GM21515 (cell line): Measurements from ENCODE around the gene SLC6A6.

ENCODE experiments used
- ATAC-seq: cut with Tn5 transposase; IDR thresholded peaks from one replicate; pipeline ENCODE4 v1.9.1; 2021; ENCODE audit not compliant: unreplicated experiment

SLC6A6 gene

DNA sequence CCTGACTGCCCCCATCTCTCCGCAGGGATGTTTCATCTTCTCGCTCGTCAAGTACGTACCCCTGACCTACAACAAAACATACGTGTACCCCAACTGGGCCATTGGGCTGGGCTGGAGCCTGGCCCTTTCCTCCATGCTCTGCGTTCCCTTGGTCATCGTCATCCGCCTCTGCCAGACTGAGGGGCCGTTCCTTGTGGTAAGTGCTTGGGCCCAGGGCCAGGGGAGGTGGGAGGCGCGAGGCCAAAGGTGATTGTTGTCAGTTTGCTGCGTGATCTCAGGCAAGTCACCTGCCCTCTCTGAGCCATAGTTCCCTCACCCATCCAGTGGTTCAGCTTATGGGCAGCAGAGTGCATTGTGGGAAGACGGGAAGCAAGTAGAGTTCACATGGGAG is 79.2 kb downstream of the SLC6A6 start:
- ATAC-seq: no peak

DNA sequence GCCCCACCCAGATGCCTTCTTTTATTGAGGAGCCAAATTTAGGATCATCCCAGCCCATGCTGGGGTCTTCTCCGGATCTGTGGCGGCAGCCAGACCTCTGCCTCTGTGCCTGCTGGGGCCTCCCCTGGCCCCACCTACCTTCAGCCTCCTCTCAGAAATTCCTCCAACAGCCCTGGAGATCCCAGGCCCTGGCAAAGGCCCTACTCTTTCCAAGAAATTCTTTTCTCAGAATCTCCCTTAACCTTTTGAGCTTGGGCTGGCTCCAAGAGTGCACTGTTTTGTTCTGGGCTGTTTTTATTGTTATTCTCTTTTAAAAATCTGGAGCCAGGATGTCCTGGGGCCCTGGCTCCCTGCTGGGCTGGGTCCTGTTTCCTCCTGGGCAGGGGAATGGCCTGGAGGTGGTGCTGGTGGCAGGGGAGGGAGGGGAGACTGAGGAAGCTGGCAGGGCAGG is 79.9 kb downstream of the SLC6A6 start:
- ATAC-seq: no peak

DNA sequence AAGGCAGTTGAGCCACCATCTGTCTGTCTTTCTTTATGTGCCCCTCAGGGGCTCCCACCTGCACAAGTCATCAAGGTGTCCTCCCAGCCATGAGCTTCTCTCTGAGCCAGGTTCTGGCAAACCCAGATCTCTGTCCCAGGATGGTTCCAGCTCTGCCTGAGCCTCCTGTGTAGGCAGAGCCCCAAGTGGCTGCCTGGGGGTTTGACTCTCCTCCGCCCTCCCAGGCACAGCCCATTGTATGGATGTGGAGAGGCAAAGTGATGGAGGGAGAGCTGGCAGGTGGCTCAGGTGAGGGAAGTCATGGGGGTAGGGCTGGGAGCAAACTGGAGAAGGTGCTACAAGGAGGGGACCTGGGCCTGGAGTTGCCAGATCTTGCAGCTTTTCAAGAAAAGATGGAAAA is 80.9 kb downstream of the SLC6A6 start:
- ATAC-seq: no peak

DNA sequence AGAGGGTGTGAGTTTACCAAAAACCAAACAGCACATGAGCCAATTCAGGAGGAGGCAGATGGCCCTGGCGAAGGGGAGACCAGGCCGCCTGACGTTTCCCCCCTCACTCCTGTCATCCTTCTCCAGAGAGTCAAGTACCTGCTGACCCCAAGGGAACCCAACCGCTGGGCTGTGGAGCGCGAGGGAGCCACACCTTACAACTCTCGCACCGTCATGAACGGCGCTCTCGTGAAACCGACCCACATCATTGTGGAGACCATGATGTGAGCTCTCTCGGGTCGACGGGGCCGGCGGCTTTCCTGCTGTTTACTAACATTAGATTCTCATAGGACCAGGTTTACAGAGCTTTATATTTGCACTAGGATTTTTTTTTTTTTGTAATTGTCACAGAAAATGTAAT is 82.3 kb downstream of the SLC6A6 start:
- no peak for ATAC-seq

DNA sequence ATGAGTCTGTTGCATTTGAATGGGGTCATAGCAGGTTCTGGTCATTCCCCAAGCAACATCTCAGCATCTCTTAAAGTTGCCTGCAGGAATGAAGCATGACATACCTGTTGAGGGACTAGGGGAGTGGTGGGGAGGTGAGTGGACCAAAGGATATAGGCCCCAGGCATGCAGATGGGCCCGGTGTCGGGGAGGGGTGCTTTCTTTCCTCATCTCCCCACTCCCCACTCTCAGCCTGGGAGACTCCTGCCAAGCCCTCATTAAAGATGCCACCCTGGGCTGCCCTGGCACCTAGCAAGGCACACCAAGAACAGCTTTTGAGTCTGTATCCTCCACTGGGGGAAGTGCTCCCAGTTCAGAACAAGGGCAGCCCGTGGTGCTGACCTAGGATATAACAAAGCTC is 83.6 kb downstream of the SLC6A6 start:
- ATAC-seq: peak; percentile 7

DNA sequence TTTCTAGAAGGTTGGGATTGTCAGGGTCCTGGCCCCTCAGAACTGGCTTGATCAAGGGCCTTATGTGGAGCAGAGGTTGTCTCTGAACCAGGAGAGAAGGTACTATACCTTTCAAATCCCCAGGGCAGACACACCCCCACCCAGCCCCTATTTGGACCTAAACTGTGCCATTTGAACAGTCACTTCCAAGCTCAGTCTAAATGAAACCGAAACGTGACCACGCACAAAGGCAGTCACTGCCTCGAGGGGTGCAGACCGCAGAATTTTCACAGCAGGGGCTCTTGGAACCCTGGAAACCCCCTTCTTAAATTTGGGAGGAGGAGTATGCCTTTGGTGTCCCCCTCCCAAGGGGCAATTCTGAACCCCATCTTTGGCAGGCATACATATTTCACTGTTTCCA is 84.1 kb downstream of the SLC6A6 start:
- ATAC-seq: peak; percentile 64

DNA sequence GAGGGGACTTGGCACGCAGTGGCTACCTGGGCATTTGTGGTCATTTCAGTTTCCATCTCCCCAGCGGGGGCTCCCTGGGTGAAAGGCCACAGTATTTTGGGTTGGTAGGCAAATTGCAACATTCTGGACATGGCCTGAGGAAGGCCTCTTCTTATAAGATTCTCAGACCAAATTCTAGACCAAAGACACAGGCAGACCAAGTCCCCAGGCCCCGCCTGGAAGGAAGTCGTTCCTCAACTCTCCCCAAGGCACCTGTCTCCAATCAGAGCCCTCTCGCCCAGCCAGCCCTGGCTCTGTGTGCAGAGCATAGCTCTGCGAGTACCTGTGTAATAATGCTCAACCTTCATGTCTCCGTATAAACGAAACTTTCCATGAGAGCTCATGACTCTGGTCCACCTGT is 84.7 kb downstream of the SLC6A6 start:
- ATAC-seq: no peak

DNA sequence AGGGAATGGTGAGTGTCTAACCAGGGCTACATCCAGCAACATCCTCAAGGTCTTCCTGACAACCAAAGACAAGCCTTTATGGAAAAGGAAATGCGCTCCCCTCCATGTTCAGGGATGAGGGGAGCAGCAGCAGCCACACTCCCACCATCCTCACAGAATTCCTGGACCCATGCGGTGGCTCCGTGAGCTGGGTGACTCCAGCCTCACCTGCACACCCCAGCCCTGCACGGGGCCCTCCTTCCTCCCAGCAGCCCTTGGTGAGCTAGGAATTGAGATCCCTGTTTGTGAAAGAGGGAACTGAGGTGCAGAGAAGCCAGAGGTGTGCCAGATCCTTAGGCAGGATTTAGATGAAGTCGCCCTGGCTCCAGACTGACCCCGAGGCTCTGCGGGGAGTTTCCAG is 85.4 kb downstream of the SLC6A6 start:
- ATAC-seq: no peak

DNA sequence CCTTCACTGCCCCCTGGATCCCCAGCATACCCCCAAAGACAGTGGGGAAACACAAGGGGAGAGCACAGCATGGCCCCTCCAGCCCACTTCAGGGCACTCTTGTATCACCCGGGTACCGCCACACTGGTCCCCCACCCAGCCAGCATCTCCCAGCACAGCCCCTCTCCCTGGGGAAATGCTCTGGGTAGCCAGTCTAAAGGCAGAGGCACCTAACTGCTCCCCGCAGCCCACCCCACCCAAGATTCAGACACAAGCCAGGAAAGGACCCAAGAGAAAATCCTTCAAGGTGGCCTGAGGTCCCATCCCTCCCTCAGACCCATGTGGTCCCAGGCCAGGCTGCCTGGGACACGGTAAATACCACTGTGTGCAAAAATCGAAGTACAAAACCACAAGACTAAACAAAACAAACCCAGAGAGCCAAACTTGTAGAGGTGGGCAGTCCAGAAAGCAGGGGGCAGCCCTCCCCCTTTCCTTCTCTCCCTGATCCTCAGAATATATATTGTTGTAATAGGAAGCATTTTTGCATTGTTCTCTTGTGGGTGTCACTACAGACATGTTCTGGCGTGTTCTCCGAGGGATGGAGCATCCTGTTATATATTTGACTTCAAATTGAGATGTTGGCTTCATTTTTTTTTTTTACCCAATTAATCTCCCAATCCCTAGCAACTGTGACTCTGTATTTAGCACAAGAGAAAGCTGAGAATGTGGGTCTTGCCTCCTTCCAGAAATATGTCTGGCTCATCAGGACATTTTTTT is 86.1 kb downstream of the SLC6A6 start:
- no peak for ATAC-seq

DNA sequence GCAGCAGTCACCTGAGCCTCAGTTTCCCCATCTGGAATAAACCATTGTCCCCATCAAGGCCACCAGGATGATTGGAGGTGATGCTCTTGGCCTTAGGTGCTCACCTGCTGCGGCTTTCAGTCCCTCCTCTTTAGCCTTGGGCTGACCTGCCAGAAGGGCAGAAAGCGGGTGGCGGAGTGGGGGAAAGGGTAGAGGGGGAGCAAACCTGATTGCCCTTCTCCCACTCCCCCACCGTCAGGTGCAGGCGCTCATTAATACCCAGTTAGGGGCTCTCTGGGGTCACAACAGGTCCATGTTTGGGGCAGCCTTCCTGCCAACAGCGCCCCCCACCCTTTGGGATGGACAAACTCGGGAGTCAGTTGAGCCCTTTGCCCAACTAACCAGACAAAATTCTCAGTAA is 87.2 kb downstream of the SLC6A6 start:
- no peak for ATAC-seq

DNA sequence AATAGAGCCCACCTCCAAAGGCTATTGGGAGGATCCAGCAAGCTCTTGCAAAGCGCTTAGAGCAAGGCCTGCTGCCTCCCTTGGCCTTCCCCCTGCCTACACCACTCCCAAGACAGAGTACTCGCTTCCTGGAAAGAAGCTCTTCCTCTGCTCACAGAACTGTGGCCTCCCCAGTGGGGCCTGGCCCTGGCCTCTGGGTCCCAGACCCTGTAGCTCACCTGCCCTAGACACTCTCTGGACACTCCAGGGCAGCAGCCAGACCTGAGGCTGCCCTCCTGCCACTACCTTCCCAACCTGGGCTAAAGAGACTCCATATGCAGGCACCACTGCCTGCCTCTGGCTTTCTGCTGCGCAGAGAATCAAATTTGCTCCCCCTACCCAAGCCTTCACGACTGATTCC is 87.8 kb downstream of the SLC6A6 start:
- ATAC-seq: no peak

DNA sequence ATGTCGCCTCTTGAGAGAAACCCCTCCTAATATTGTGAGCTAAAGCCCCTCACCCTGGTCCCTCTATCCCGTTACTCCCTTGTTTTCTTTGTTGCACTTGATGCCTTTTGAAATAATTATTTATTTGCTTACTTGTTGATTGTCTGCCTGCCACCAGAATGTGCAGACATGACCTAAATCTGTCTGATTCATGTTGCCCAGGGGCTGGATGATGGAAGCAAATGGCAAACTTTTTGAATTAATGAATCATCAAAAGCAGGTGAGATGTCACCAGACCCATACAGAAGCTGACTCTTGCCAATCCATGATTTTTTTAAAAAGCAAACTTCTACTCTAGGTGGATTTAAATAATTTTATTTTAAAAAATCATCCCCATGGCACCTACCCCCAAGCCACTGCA is 88.4 kb downstream of the SLC6A6 start:
- ATAC-seq: no peak

DNA sequence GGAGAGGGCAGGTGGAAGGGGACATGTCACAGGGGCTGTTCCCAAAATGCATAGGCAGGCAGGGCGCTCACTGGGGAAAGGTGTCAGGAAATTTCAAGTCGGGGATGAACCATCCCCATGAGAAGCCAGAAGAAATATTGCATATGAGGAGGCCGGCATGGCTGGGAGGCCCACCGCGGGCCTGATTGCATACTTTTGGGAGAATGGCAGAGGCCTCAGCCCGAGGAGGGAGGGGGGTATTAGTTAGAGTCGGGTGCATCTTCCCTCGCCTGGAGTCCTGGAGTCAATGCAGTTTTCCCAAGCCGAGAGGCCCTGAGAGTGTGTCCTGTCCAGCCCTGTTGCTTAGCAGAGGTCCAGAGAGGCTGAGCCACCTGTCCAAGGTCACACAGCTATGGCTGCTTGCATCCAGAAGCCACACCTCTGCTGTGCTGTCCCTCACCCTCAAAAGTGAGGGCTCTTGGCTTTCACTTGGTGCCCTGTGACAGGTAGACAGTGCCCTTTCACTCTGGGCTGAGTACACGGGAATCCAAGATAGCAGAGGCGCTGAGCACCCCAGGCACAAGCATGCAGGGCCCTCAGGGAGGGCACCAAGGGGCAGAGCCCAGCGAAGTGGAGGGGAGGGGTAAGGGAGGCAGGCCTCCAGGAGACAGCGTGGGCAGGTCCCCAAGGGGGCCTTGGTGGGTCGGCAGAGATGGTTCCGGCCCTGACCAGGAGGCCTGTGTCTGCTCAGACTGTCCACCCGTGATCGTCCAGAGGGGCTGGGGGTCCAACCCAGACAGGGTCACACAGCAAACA is 89.2 kb downstream of the SLC6A6 start:
- ATAC-seq: no peak

DNA sequence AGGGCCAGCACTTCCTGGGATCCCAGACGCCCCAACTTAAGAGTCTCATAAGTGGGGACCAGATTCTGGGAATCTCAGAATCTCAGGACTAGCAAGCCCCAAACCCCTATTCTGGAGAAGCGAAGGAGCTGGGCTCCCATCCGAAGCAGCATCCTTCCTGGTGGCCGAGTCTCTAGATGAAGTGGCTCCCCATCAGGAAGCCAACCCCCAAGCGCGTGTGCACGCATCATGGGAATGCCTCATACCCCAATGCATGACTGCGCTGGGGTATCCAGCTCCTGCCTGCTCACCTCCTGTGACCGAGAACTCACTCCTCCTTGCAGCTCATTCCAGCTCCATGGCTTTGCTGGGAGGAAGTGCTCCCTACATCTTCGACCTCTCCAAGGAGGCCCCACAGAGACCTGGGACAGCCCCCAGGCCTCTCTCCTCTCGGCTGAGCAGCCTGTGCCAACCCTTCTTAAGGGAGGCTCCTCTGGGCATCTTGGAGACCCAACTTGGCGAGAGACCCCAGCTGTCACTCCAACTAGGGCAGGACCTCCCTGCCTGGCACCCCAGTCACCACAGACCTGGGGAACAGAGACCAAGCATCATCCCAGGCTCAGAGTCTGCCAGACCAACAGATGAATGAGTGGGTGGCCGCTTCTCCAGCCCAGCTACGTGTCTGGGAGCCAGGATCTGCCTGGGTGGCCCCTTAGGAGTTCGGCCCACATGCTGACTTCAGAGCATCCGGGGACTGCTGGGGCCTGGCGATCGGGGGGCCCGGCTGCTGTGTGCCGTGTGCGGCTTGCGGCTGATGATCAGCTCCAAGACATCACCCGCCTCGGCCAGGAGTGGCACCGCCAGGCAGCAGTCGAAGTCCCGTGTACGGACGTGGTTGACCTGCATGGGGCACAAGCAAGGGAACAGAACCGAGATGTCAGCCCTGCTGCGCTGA is 90.8 kb downstream of the SLC6A6 start:
- ATAC-seq: no peak

DNA sequence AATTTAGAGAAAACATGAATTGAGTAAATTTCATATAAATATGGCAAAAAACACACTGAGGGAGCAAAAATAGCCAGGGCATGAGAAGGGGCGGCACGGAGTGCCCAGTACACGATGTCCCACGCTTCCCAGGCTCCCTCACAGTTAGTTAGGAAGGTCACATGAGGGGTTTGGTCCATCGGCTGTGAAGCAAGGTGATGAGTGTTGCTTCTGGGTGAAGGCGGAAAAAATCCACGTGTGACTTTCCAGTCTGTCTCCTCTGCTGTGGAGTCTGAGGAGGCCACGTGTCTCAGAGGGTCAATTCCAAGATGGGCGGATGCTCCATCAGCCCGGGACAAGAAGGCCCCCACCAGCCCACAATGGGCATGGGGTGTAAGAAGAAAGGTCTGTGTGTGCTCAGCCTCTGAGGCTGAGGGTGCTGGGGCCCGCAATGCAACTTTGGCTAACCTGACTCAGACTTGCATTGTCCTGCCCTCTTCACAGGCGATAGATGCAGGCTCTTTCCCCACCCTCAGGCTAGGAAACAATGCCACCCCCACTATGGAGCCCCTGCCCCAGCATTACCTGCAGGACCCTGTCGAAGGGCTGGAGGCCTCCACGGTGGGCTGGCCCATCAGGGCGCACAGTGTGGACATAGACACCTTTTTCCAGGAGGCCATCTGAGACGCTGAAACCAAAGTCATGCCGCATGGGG is 92.0 kb downstream of the SLC6A6 start:
- no peak for ATAC-seq

DNA sequence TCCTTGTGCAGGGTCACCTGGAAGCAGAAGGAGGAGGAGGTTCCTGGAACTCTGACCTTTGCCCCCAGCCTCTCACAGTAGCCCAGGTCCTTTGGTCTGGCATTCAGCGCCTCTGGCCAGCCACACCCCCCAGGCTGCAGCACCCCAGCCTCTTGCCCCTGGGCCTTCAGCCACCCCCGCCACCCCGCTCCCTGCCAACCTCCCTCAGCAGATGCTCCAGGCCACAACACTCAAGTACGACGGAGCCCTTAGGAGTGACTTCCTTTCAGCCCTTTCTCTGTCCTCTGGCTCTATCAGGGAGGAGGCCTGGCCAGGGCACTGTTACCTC is 92.5 kb downstream of the SLC6A6 start:
- no peak for ATAC-seq

DNA sequence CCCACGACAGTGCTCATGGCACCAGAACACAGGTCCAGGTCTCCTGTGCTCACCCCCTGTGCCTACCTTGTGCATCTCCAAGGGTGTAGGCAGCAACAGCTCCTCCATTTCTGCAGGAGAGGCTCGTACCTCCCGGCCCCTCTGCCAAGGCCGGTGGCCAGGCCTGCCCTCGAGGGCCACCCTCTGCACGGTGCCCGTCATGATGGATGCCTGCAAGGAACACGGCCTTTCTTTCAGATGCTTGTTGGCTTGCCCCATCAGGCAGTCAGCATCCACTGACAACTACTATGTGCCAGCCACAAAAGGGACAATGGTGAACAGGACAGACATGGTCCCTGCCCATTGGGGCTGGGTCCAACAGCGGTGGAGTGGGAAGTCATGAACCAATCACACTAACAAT is 93.9 kb downstream of the SLC6A6 start:
- no peak for ATAC-seq

DNA sequence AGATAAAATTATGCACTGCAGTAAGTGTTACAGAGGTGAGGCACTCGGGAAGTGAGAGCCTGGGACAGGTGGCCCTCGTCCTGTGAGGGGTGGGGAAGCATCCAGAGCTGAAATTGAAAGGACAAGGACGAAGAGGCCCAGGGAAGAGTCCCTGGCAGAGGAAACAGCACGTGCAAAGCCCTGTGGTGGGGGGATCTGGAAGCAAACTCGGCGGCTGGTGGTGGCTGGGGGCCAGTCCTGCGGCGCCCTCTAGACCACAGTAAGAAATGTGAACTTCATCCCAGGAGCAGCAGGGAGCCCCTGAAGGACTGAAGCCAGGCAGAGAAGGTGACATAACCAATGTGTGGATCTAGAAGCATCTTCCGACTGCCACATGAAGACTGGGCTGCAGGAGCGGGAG is 94.9 kb downstream of the SLC6A6 start:
- ATAC-seq: no peak

DNA sequence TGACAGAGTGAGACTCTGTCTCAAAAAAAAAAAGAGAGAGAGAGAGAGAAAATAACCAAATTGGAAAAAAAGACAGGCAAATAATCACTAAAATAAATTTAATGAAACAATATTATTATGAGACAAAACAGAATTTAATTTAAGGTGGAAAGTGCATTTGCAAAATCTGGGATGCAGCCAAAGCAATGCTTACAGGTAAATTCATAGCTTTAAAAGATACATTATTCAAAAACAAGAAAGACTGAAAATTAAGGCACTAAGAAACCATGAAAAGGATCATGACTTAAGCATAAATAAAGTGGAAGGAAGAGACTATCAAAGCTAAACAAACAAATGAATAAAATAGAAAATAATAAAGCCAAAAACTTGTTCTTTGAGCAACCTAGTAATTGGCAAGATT is 100.1 kb downstream of the SLC6A6 start:
- no peak for ATAC-seq

DNA sequence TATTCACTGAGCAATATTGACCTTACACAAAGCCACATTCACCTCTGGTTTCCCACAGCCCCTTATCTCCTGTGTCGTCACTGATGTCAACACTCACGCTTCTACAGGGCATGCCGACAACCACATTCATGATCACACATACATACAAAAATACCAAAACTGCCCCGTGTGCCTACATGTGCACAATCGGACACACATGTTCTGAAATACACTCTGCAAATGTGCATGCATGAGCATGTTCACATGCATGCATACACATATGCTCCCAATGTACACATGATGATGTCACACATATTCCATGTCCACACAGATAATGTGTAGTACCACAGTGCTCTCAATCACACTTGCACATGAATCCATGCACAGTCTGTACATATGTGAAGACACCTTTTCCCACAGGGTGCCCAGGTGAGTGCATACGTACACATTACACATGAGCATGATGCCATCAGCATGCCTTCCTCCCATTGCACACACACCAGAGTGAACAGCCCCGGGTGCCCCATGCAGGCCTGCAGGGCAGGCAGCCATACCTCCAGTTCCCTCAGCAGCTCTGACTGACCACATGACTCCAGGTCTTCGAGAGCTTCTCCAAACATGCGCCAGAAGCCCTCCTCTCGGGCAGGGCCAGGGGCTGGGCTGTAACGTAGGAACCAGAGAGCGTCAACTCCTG is 100.8 kb downstream of the SLC6A6 start:
- no peak for ATAC-seq

DNA sequence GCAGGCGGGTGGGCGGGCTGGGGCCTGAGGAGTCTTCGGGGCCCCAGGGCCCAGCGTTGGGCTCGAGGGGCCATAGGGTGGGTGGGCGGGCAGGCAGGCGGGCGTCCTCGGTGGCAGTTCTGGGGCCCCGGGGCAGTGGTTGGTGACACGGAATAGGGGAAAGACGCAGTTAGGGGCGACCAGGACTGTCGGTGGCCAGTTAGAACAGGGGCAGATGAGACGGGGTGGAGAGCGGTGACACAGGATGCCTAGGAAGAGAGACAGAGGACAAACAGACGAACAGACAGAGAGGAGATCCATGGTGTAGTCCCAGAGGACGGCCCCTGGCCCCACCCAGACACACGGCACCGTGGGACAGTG is 101.3 kb downstream of the SLC6A6 start:
- no peak for ATAC-seq
